Stomach smooth muscle (tissue), 2 donors: Measurements from ENCODE around the gene PRDX5.

Experiments
- H3K27ac ChIP-seq: one replicate; pipeline ENCODE4 v1.7.0; 2013; ENCODE audit warnings: mild to moderate bottlenecking, low read length, inconsistent platforms
- H3K27me3 ChIP-seq, 2 donors: one replicate each; pipeline ENCODE4 v1.7.0; 2013; ENCODE audit warnings: low read length in 2 of 2; ENCODE audit not compliant: insufficient read depth in 2 of 2, control insufficient read depth in 1 of 2
- H3K36me3 ChIP-seq, 2 donors: one replicate each; pipeline ENCODE4 v1.7.0; 2013; ENCODE audit warnings: low read length in 2 of 2; ENCODE audit not compliant: control insufficient read depth in 2 of 2, insufficient read depth in 2 of 2
- H3K4me1 ChIP-seq: one replicate; pipeline ENCODE4 v1.7.0; 2013; ENCODE audit warnings: low read length; ENCODE audit not compliant: control insufficient read depth, insufficient read depth
- H3K4me3 ChIP-seq, 2 donors: one replicate each; pipeline ENCODE4 v1.7.0; 2013; ENCODE audit warnings: low read length in 2 of 2
- H3K9ac ChIP-seq, 2 donors: one replicate each; pipeline ENCODE4 v1.7.0; 2013; ENCODE audit warnings: low read length in 2 of 2, mild to moderate bottlenecking in 1 of 2
- H3K9me3 ChIP-seq, 2 donors: one replicate each; pipeline ENCODE4 v1.7.0; 2013; ENCODE audit warnings: low read length in 2 of 2; ENCODE audit not compliant: control insufficient read depth in 2 of 2
- donor health status: healthy.
- donor health status: Pancreatic carcinoma.

The PRDX5 gene

GRCh38 chr11:64317961-64318765 lies at the start of gene PRDX5:
Gene PRDX5, plus strand, starts transcription at chr11:64318121. Its CDS starts 95 bp downstream, at chr11:64318216.
- peaks cover 24% of the 10 kb centered on the region for H3K4me1 ChIP-seq
- peak within 1 kb of the TSS; percentile 96 to 98 for H3K9ac ChIP-seq
- H3K27ac ChIP-seq: peak within 1 kb of the TSS; percentile 99
- H3K9me3 ChIP-seq: no peaks in the 10 kb centered on the region
- H3K36me3 ChIP-seq: peaks cover 10 to 16% of the 10 kb centered on the region in 2 donors
- H3K4me3 ChIP-seq: peak within 1 kb of the TSS; percentile 91 to 97
- H3K27me3 ChIP-seq: no peaks in the 10 kb centered on the region

- peak overlapping the region; percentile 78 to 86 for H3K9ac ChIP-seq
- H3K4me3 ChIP-seq: peak overlapping the region; percentile 72 to 94
- peak overlapping the region; percentile 96 for H3K27ac ChIP-seq
- peaks cover 0 to 14% of the 10 kb centered on the region in 2 donors for H3K36me3 ChIP-seq
- no peaks in the 10 kb centered on the region for H3K27me3 ChIP-seq
- no peaks in the 10 kb centered on the region for H3K9me3 ChIP-seq
- H3K4me1 ChIP-seq: peaks cover 35% of the 10 kb centered on the region
These were observed 48.9 kb upstream of the PRDX5 start for GRCh38 chr11:64268893-64269539.

GRCh38 chr11:64269540-64270220 lies 48.2 kb upstream of the PRDX5 start:
- peaks cover 35% of the 10 kb centered on the region for H3K4me1 ChIP-seq
- H3K27me3 ChIP-seq: no peaks in the 10 kb centered on the region
- peak overlapping the region; percentile 94 to 99 for H3K4me3 ChIP-seq
- H3K27ac ChIP-seq: peak overlapping the region; percentile 96
- no peaks in the 10 kb centered on the region for H3K9me3 ChIP-seq
- H3K9ac ChIP-seq: peak overlapping the region; percentile 93 to 96
- H3K36me3 ChIP-seq: peaks cover 0 to 9% of the 10 kb centered on the region in 2 donors

- no peak overlapping the region for H3K9ac ChIP-seq
- H3K9me3 ChIP-seq: no peaks in the 10 kb centered on the region
- H3K27ac ChIP-seq: no peak overlapping the region
- peaks cover 13% of the 10 kb centered on the region for H3K4me1 ChIP-seq
- H3K4me3 ChIP-seq: no peak overlapping the region
- peaks cover 11 to 17% of the 10 kb centered on the region in 2 donors for H3K36me3 ChIP-seq
- no peaks in the 10 kb centered on the region for H3K27me3 ChIP-seq
These were observed 42.7 kb upstream of the PRDX5 start for GRCh38 chr11:64275031-64275800.

- Histone ChIP-seq H3K4me3 (no peak overlapping the region), H3K36me3 (peaks cover 11 to 17% of the 10 kb centered on the region in 2 donors), H3K27ac (no peak overlapping the region), H3K9me3 (no peaks in the 10 kb centered on the region), H3K4me1 (peaks cover 8% of the 10 kb centered on the region), H3K27me3 (no peaks in the 10 kb centered on the region), H3K9ac (no peak overlapping the region)
These were observed 42.1 kb upstream of the PRDX5 start for GRCh38 chr11:64275841-64276240.

- H3K36me3 ChIP-seq: peaks cover 14 to 17% of the 10 kb centered on the region in 2 donors
- H3K4me3 ChIP-seq: no peak overlapping the region
- H3K4me1 ChIP-seq: peaks cover 5% of the 10 kb centered on the region
- no peaks in the 10 kb centered on the region for H3K27me3 ChIP-seq
- no peak overlapping the region for H3K27ac ChIP-seq
- H3K9ac ChIP-seq: no peak overlapping the region
- H3K9me3 ChIP-seq: no peaks in the 10 kb centered on the region
These were observed 41.1 kb upstream of the PRDX5 start for GRCh38 chr11:64276653-64277431.

- Histone ChIP-seq H3K27ac (no peak overlapping the region), H3K9ac (no peak overlapping the region), H3K36me3 (peaks cover 20 to 21% of the 10 kb centered on the region in 2 donors), H3K4me3 (no peak overlapping the region), H3K27me3 (no peaks in the 10 kb centered on the region), H3K9me3 (no peaks in the 10 kb centered on the region), H3K4me1 (peaks cover 14% of the 10 kb centered on the region)
These were observed 39.2 kb upstream of the PRDX5 start for GRCh38 chr11:64278576-64279190.

- Histone ChIP-seq H3K9me3 (no peaks in the 10 kb centered on the region), H3K4me3 (no peak overlapping the region), H3K27ac (no peak overlapping the region), H3K36me3 (peaks cover 9 to 15% of the 10 kb centered on the region in 2 donors), H3K4me1 (peaks cover 28% of the 10 kb centered on the region), H3K27me3 (no peaks in the 10 kb centered on the region), H3K9ac (peak overlapping the region in 1 of 2 donors; percentile 29)
These were observed 35.8 kb upstream of the PRDX5 start for GRCh38 chr11:64281957-64282770.

- no peaks in the 10 kb centered on the region for H3K9me3 ChIP-seq
- no peaks in the 10 kb centered on the region for H3K27me3 ChIP-seq
- H3K4me3 ChIP-seq: peak overlapping the region in 1 of 2 donors; percentile 93
- H3K9ac ChIP-seq: peak overlapping the region; percentile 23 to 95
- peak overlapping the region; percentile 18 for H3K27ac ChIP-seq
- peaks cover 28% of the 10 kb centered on the region for H3K4me1 ChIP-seq
- H3K36me3 ChIP-seq: peaks cover 7 to 15% of the 10 kb centered on the region in 2 donors
These were observed 34.8 kb upstream of the PRDX5 start for GRCh38 chr11:64283092-64283491.
